GM18511 (cell line): ENCODE measurements around the gene ACOT9.
"Not testable (repeated sequence)": the region's sequence is repeated elsewhere in the genome, so short reads cannot be mapped to it uniquely, and the experiment has no call there.

Experiments
- ATAC-seq: cut with Tn5 transposase; IDR thresholded peaks from one replicate; pipeline ENCODE4 v1.9.1; 2021; ENCODE audit warnings: mild to moderate bottlenecking, moderate library complexity; ENCODE audit not compliant: unreplicated experiment

Gene ACOT9

GRCh38 chrX:23699636-23700194 lies 43.4 kb downstream of the ACOT9 start:
- ATAC-seq, result peak; percentile 75

DNA sequence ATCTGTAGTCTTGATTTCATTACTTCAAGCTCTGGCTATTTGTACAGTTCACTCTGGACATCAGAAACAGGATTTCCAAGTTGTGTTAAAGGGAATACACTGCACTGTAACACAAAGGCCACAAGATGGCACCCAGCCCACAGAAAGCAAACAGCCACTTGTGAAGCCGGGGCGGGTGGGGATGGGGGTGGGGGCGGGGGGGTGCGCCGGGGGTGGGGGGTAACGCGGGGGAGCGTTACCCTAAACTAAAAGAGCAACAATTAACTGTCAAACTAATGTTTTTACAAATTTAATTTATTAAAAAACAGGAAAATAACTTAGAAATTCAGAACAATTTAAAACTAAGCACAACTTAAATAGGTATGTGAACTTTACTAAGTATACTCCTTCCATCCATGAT lies 48.5 kb downstream of the ACOT9 start:
- peak; percentile 87 for ATAC-seq

DNA sequence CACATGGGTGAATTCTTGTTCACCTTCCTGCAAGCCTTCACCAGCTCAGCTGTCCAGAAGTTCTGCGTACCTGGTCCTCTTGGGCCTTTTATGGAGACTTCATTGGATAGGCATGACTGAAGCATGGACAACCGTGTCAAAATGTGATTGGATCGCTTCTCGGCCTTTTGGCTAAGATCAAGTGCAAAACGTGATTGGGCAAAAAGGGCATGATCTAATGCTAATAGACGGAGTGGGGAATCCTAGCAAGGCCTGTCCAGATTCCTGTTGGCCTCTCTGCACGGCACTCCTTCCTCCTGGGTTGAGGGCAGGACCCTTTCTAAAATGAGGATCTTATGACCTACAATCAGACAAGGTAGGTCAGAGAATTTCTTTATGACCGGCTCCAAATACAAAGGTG lies 50.9 kb downstream of the ACOT9 start:
- no peak for ATAC-seq

DNA sequence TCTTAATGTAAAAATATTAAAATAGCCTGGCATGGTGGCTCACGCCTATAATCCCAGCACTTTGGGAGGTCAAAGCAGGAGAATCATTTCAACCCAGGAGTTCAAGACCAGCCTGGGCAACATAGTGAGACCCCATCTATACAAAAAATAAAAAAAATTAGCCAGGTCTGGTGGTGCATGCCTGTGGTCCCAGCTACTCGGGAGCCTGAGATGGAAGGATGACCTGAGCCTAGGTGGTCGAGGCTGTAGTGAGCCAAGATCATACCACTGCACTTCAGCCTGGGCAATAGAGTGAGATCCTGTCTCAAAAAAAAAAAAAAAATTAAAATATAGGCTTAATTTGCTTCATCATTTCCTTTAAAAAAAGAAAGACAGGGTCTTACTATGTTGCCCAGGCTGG lies 66.6 kb downstream of the ACOT9 start:
- not testable (repeated sequence) for ATAC-seq

DNA sequence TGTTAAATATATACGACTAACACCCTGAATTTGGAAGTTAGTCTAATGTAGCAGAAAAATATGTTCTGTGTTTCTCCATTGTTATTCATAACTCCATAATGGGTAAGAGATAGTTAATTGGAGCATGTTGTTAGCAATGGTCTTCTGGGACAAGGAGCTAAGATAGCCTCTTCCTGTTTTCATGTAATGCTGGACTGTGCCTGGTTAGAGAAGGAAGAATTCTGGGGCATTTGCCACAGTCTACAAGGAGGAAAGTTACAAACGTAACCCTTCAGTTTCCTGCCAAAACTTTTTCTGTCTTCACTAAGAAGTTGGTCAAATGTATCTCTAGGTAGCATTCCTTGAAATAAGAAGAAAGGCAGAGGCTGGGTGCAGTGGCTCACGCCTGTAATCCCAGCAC lies 70.0 kb downstream of the ACOT9 start:
- no peak for ATAC-seq

GRCh38 chrX:23670528-23670927 lies 72.5 kb downstream of the ACOT9 start:
- ATAC-seq, result no peak

DNA sequence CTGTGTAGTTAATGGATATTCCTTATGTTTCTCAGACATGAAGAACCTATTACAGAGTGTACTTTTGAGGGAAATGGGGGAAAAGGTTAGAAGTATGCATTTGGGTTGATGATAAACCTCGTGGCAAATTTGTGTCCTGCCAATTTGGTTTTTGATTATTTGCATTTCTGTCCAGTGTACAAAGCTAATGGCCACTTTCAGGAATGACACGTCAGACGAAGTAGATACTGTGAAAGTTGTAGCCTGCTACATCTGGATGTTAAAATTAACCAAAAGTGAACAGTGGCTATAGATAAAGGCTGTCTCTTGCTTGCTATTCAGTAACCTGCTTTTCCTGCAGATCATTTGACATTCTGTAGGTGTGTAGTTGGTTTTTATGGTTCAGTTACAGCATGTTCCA lies 74.7 kb downstream of the ACOT9 start:
- ATAC-seq, result peak; percentile 45

- ATAC-seq, result peak; percentile 66
Measured at GRCh38 chrX:23667239-23668177, 75.6 kb downstream of the ACOT9 start, which contains the start of gene PRDX4. Gene PRDX4 (plus strand): TSS chrX:23667493. CDS start chrX:23667571, 78 bp downstream.

DNA sequence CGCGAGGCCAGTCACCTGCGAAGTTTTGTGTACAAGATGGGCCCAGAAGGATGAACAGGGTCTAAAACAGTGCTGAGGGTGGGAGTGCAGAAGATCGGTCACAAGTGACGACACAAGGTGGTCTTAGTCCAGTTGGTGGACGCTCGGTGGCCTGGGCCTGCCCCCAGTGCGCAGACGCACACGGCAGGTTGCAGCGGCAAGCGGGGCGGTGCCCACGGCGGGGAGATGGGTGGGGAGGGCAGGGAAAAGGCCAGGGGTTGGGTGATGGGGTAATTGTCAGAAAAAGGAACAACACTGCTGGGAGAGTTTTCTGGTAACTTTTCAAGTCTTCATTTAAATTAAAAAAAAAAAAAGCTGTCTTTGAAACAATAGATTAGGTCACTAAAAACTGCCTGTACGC lies 76.8 kb downstream of the ACOT9 start:
- ATAC-seq, result no peak

DNA sequence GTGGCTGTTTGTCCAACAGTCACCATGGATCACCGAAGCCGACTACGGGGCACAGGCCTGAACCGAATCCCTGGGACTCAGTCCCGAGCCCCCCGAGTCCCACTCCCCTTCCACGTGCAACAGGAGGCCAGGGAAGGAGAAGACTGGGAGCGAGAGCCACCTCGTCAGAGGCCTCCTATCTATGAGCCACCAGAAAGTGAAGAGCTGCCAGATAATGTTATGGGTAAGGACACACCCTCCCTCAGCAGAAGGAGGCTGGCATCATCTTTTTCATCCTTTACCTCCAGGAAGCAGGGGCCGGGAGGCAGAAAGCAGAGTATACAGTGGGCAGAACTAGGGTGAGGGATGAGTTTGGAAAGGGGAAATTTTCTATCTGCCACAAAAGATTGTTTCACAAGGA lies 78.6 kb downstream of the ACOT9 start:
- no peak for ATAC-seq

DNA sequence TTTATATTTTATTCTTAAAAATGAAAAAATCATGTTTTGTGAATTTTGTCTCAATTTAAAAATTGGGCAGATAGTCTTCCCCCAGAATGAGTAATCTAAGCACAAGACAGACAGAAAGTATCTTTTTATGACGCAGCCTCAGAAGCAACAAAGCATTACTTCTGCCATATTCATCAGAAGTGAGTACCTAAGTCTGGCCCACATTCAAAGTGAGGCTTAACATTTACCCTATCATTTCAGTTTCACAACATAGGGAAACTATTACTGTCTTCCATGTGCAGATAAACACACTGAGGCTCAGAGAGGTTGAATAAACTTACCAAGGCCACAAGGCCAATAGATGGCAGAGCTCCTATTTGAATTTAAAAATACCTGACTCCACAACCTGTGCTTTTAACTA lies 80.2 kb downstream of the ACOT9 start:
- ATAC-seq, result peak; percentile 41

DNA sequence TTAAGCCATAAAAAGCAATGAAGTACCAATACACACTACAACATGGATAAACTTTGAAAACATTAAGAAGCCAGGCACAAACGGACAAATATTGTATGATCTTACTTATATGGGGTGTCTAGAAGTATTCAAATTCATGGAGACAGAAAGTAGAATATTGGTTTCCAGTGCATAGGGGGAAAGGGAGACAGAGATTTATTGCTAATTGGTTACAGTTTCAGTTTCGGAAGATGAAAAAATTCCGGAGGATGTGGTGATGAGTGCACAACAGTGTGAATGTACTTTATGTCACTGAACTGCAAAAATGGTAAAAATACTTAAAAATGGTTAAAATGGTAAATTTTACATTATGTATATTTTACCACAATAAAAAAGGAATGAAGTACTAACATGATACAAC lies 80.9 kb downstream of the ACOT9 start:
- ATAC-seq, result peak; percentile 61

GRCh38 chrX:23661671-23662070 lies 81.4 kb downstream of the ACOT9 start:
- ATAC-seq, result no peak

GRCh38 chrX:23660766-23661132 lies 82.3 kb downstream of the ACOT9 start:
- no peak for ATAC-seq

DNA sequence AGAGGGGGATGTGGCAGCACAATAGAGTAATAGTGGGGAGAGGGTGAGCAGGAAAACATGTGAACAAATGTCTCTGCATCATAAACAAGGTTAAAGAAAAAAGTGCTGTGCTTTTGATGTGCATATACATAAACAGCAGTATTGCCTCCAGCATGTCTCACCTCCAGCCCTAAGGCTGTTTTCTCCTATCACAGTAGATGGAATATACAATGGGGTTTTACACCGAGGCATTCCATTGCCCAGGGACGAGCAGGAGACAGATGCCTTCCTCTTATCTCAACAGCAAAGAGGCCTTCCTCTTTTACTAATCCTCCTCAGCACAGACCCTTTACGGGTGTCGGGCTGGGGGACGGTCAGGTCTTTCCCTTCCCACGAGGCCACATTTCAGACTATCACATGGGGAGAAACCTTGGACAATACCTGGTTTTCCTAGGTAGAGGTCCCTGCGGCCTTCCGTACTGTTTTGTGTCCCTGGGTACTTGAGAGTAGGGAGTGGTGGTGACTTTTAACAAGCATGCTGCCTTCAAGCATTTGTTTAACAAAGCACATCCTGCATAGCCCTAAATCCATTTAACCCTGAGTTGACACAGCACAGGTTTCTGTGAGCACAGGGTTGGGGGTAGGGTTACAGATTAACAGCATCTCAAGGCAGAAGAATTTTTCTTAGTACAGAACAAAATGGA lies 82.9 kb downstream of the ACOT9 start:
- ATAC-seq, result not testable (repeated sequence)

DNA sequence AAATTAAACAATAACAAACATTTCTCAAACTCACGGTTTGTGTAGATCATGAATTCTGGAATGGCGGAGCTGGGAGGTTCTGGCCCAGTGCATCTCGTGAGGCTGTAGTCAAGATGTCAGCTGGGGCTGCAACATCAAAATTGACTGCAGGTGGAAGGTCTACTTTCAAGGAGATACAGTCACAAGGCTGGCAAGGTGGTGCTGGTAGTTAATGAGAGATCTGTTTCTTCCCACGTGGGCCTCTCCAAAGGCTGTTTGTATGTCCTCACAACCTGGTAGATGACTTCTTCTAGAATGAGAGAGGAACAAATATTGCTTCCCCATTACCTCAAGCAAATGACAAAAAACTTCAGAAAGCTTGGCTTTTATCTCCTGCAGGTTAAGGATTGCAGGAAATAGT lies 83.7 kb downstream of the ACOT9 start:
- no peak for ATAC-seq

DNA sequence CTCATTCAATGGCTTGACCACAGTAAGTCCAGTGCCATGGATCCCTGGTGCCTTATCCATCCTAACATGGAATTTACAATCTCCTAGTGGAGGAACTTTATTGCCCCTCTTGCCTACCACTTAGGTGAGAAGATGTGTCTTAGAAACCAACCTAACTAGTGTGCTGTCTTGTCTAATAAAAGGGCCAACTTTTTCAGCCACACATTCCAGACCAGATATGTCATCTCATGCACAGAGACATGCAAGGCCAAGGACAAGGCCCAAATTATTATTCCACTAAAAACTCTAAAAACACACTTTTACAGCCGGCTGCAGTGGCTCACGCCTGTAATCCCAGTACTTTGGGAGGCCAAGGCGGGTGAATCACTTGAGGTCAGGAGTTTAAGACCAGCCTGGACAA lies 86.4 kb downstream of the ACOT9 start:
- no peak for ATAC-seq

DNA sequence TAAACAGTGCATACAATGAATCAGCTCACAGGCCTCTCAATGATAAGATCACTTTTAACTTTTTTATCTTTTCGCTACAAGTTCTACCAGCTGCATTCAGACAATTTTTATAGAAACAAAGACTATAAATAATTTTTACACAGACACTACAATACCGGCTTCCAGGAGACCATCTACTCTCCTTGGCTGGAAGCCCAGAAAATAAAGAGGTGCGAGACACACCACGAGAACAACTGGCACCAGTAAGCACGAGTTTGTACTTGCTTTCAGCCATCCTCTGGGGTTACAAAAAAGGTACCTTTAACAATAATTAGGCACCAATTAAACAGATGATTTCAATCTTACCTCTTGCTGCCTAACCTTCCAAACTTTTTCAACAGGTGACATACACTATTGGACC lies 87.0 kb downstream of the ACOT9 start:
- ATAC-seq, result no peak
